Choroid plexus epithelial cell (primary cell): ENCODE data around the gene AFF2.
A peak's percentile ranks its signal among the peaks of the same experiment; 100 is the strongest.
"Not testable (repeated sequence)": the region's sequence is repeated elsewhere in the genome, so short reads cannot be mapped to it uniquely, and the experiment has no call there.

Source experiments
- DNase-seq: peaks from one replicate; pipeline ENCODE4 v3.0.0-alpha.2; 2010; ENCODE audit warnings: low read depth
- H3K4me3 ChIP-seq: 2 replicates; pipeline ENCODE4 v1.5.1; 2011; ENCODE audit warnings: low read depth, mild to moderate bottlenecking, control low read depth, low read length, moderate library complexity
- CTCF ChIP-seq: conservative IDR thresholded peaks from 2 replicates; pipeline ENCODE4 v1.5.1; 2011; ENCODE audit warnings: low read depth, mild to moderate bottlenecking, control low read depth, inconsistent platforms, low read length, moderate library complexity

The AFF2 gene

DNA sequence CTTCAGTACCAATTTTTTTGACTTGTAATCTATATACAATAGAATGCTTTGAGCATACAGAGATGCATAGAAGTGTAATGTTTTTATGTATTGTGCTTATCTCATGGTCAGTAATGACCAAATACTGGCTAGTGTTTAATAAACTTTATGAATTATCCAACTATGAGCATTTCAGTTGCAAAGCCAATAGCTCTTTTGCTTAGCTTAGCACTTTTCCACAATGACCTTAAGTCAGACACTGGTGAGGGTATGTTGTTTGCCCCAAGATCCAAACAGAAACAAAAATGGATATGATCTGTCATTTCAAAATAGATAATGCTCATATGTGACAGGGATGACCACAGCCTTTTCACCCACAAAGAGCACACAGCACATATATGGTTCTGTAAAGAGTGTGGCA is 393.0 kb downstream of the AFF2 start:
- H3K4me3 ChIP-seq: no peak overlapping the region
- TF ChIP-seq CTCF: no peak
- DNase-seq: no peak

- no peak overlapping the region for H3K4me3 ChIP-seq
- TF ChIP-seq CTCF: no peak
- no peak for DNase-seq
Measured at GRCh38 chrX:148902581-148902980, 402.2 kb downstream of the AFF2 start.

DNA sequence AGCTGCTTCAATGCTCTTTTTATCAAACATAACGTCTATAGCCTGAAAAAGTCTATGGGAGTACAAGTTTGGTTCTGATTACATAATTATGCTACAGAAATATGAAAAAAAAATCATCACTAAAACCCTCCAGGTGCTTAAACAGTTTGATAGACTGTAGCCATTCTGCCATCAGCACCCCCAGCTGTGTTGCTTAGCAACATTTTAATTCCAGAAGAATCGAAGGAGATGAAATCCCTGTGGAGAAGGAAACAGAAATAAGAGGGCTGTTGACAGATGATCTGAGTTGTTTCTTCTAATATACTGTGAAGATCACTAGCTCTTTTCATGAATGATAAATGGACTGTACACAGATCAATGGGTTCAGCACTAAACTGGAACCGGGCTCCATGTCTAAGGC is 402.8 kb downstream of the AFF2 start:
- H3K4me3 ChIP-seq: no peak overlapping the region
- no peak for DNase-seq
- no peak for TF ChIP-seq CTCF

DNA sequence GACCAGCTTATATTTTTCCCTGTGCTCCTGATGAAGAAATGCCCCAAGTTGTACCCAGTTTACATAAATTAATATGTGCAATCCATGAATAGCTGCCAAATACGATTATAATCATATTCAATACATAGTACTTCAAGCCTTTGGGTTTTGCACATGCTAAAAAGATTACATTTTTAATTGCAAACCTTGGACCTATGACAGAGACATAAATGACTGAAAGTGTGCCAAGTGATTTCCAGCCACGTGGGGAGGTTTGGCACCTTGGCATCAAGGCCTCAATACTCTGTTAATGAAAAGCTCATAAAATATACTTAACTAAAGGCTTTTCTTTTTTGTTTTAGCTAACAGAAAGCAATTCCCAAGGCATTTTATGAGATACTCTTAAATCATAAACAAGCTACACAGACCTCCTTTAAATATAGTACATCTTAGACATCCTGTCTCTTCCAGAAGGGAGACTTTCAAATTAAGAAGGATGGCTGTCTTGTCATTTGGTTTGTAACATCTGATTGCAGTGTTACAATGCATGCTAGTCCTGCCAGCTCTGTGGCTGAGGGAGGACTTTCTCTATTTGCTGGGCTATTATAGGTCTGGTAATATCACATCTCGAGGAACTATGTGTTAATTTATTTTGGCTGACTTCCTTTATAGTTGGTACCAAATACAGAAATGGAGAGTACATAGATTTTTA is 404.1 kb downstream of the AFF2 start:
- no peak for DNase-seq
- no peak overlapping the region for H3K4me3 ChIP-seq
- TF ChIP-seq CTCF: no peak

- no peak for TF ChIP-seq CTCF
- DNase-seq: no peak
- H3K4me3 ChIP-seq: no peak overlapping the region
Measured at GRCh38 chrX:148905400-148905799, 405.0 kb downstream of the AFF2 start.

- H3K4me3 ChIP-seq, DNase-seq: not testable (repeated sequence)
Measured at GRCh38 chrX:148906628-148907027, 406.2 kb downstream of the AFF2 start.

DNA sequence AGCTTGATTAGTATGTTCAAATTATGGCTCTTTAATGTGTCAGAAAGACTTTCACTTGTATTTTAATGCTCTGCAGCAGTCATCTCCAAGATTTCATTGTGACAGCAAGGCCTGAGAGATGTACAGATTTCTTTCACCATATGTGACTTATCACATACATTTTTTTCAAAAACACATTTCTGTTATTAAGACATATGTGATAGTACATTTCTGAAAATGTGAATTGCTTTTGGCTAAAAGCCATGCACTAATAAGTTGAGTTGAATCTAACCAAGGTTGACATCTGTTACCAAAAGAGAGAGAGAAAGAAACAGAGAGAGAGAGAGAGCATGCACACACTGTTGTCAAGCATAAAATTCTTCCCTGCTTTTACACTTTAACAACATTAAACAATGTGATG is 409.3 kb downstream of the AFF2 start:
- no peak for DNase-seq
- TF ChIP-seq CTCF: no peak
- H3K4me3 ChIP-seq: no peak overlapping the region

GRCh38 chrX:148913971-148914370 is 413.6 kb downstream of the AFF2 start:
- no peak for TF ChIP-seq CTCF
- DNase-seq: peak; percentile 6
- H3K4me3 ChIP-seq: no peak overlapping the region
